Activated T-cell treated with anti-CD3 and anti-CD28 coated beads, Interleukin-2, amount 50 U/mL, for 1 hour (primary cell): ENCODE measurements around the gene CIAPIN1.

ENCODE experiments used
- DNase-seq: peaks from one replicate; pipeline ENCODE4 v3.0.0-alpha.2; 2020

CIAPIN1 gene

GRCh38 chr16:57381791-57382534 is 65.2 kb downstream of the CIAPIN1 start:
- DNase-seq, result no peak

DNA sequence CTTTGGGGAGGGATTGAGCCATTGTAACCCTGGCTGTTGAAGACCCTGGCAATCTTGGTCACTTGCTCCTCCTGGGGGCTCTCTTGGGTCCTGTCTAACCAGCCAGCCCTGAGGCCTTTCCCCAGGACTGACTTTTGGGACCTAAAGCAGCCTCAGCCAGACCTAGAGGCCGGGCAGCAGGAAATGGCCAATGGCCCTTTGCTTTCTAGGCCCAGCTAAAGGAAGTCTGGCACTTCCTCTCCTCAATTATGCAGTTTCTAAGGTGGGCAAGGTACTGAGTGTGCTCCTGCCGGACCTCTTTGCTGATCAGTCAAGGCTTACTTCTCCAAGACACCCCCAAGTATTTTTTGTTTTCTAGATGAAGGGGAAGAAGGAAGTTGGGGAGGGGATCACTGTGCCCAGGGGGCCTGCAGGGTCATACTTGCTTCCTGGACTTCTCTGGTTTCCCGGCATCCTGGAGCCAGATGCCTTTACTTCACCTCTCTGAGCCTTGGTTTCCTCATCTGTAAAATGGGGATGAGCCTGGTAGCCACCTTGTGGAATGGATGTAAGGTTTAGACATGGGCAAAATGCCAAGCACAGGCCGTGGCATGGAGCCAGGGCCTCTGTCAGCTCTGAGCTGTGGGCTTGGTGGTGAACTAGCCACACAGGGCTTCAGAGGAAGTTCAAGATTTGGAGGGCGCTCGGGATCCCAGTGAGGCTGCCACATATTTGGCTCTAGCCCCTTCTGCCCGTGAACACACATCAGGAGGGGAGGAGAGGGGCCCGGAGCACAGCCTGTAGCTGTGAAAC is 66.3 kb downstream of the CIAPIN1 start:
- no peak for DNase-seq

DNA sequence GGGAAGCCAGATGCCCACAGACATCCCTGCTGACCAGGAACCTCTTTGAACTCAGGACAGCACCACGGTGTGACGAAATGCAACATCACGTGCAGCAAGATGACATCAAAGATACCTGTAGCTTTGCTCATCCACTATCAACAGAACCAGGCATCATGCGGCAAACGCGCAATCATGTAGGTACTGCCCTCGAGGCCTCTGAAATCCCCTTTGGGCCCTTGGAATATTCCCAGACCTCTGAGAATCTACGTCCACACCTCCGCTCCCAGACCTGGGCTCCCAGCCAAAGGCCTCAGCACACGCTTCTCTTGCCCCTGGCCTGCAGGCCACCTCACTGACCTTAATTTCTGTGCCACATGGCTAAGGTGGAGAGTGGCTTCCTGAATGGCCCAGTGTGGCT is 67.6 kb downstream of the CIAPIN1 start:
- no peak for DNase-seq
